HepG2 (cell line): ENCODE data around the gene TTC39C. TPM values are rescaled to one million over a fixed set of nuclear protein-coding genes. Genes with fewer than 3 reads are reported as not detected.

Experiments
- AGO2 ChIP-seq: fragments of 200-400 bp; formaldehyde crosslinking; optimal IDR thresholded peaks from 2 replicates; pipeline ENCODE3; 2017; ENCODE audit warnings: mild to moderate bottlenecking, low read depth, low read length, moderate library complexity
- ELF4 ChIP-seq: sonication (generic); formaldehyde crosslinking; IDR thresholded peaks from 2 replicates; pipeline ENCODE4 v1.5.0; 2020; ENCODE audit warnings: missing genetic modification reagents, mild to moderate bottlenecking, moderate library complexity, borderline replicate concordance
- FOXC1 ChIP-seq: sonication (generic); formaldehyde crosslinking; IDR thresholded peaks from 2 replicates; pipeline ENCODE4 v1.8.0; 2022; ENCODE audit warnings: mild to moderate bottlenecking, missing genetic modification reagents, borderline replicate concordance
- HDAC1 ChIP-seq: sonication (generic); formaldehyde crosslinking; IDR thresholded peaks from 2 replicates; pipeline ENCODE4 v1.5.1; 2020; ENCODE audit warnings: mild to moderate bottlenecking, missing genetic modification reagents
- HDAC6 ChIP-seq: fragments of 200-600 bp; sonication (generic); IDR thresholded peaks from 2 replicates; pipeline ENCODE4 v1.7.0; 2017; ENCODE audit warnings: mild to moderate bottlenecking, antibody characterized with exemption, low read length, low read depth
- JARID2 ChIP-seq: sonication (generic); formaldehyde crosslinking; IDR thresholded peaks from 2 replicates; pipeline ENCODE4 v1.8.1; 2023; ENCODE audit warnings: missing genetic modification reagents, inconsistent platforms; ENCODE audit not compliant: insufficient replicate concordance
- JUNB ChIP-seq: sonication (generic); formaldehyde crosslinking; IDR thresholded peaks from 2 replicates; pipeline ENCODE4 v1.8.0; 2022; ENCODE audit warnings: missing genetic modification reagents, mild to moderate bottlenecking, borderline replicate concordance
- MEIS1 ChIP-seq: sonication (generic); formaldehyde crosslinking; IDR thresholded peaks from 2 replicates; pipeline ENCODE4 v1.9.0; 2021; ENCODE audit warnings: mild to moderate bottlenecking, missing genetic modification reagents, moderate library complexity, borderline replicate concordance
- NR2F2 ChIP-seq: IDR thresholded peaks from 2 replicates; pipeline ENCODE4 v1.6.1; 2012; ENCODE audit warnings: low read depth, inconsistent platforms, borderline replicate concordance
- NRL ChIP-seq: sonication (generic); formaldehyde crosslinking; IDR thresholded peaks from 2 replicates; pipeline ENCODE4 v1.5.0; 2020; ENCODE audit warnings: missing genetic modification reagents, mild to moderate bottlenecking, moderate library complexity, borderline replicate concordance
- PCBP1 ChIP-seq: fragments of 200-400 bp; formaldehyde crosslinking; IDR thresholded peaks from 2 replicates; pipeline ENCODE4 v1.6.1; 2017; ENCODE audit warnings: mild to moderate bottlenecking, low read depth, low read length, borderline replicate concordance
- POLR2A ChIP-seq, 2 experiments: IDR thresholded peaks; 2 replicates each; pipeline ENCODE4 v1.6.1; 2011; ENCODE audit warnings: low read depth in 2 of 2, low read length in 2 of 2, mild to moderate bottlenecking in 1 of 2, moderate library complexity in 1 of 2; ENCODE audit not compliant: insufficient read depth in 1 of 2
- RBAK ChIP-seq: sonication (generic); formaldehyde crosslinking; IDR thresholded peaks from 2 replicates; pipeline ENCODE4 v1.5.1; 2020; ENCODE audit warnings: mild to moderate bottlenecking, missing genetic modification reagents
- REXO4 ChIP-seq: sonication (generic); formaldehyde crosslinking; IDR thresholded peaks from 2 replicates; pipeline ENCODE4 v1.8.0; 2022; ENCODE audit warnings: missing genetic modification reagents, mild to moderate bottlenecking, borderline replicate concordance
- SKIL ChIP-seq: sonication (generic); formaldehyde crosslinking; IDR thresholded peaks from 2 replicates; pipeline ENCODE4 v1.8.0; 2022; ENCODE audit warnings: missing genetic modification reagents, mild to moderate bottlenecking, moderate library complexity, borderline replicate concordance
- XBP1 ChIP-seq: sonication (generic); formaldehyde crosslinking; IDR thresholded peaks from 2 replicates; pipeline ENCODE4 v1.5.0; 2020; ENCODE audit warnings: missing genetic modification reagents
- ZBTB43 ChIP-seq: sonication (generic); formaldehyde crosslinking; conservative IDR thresholded peaks from 2 replicates; pipeline ENCODE4 v1.4.0; 2020; ENCODE audit warnings: missing genetic modification reagents
- ZNF337 ChIP-seq: sonication (generic); formaldehyde crosslinking; IDR thresholded peaks from 2 replicates; pipeline ENCODE4 v1.5.1; 2020; ENCODE audit warnings: missing genetic modification reagents, low read depth, mild to moderate bottlenecking, borderline replicate concordance
- ZNF615 ChIP-seq: sonication (generic); formaldehyde crosslinking; IDR thresholded peaks from 2 replicates; pipeline ENCODE4 v1.5.0; 2020; ENCODE audit warnings: mild to moderate bottlenecking, missing genetic modification reagents, borderline replicate concordance
- ZNF775 ChIP-seq: sonication (generic); formaldehyde crosslinking; IDR thresholded peaks from 2 replicates; pipeline ENCODE4 v1.4.0; 2020; ENCODE audit warnings: missing genetic modification reagents, mild to moderate bottlenecking, moderate library complexity, borderline replicate concordance
- polyA plus RNA-seq, 8 experiments: library from polyadenylated mRNA; depleted of rRNA in 3 of 8; stranded (reverse) in 7 of 8; unstranded in 1 of 8; fragments of >200 nt; fragmentation: Illumina TruSeq in 4 of 8; extraction: Trizol in 4 of 8; gene quantifications; 2 replicates each; pipeline versions ENCODE4 v1.2.1 to v1.2.3, GENCODE V29; 2011 to 2016; ENCODE audit warnings: low read depth in 4 of 8, missing spikeins in 1 of 8, mixed read lengths in 1 of 8; ENCODE audit not compliant: insufficient read depth in 1 of 8
- total RNA-seq, 5 experiments: library from RNA; depleted of rRNA; stranded (reverse); fragments of >200 nt; fragmentation: Illumina TruSeq; extraction: Trizol; gene quantifications; 2 replicates each; pipeline ENCODE4 v1.2.3, GENCODE V29; 2016; ENCODE audit warnings: low read depth in 1 of 5
- TF ChIP-seq, protein P1 (sequence below): sonication (generic); formaldehyde crosslinking; IDR thresholded peaks from 2 replicates; pipeline ENCODE4 v1.4.0; 2020; ENCODE audit warnings: missing genetic modification reagents; ENCODE audit errors: not compliant biosample characterization
- TF ChIP-seq, protein P2 (sequence below): sonication (generic); formaldehyde crosslinking; IDR thresholded peaks from 2 replicates; pipeline ENCODE4 v1.8.0; 2022; ENCODE audit warnings: missing genetic modification reagents, mild to moderate bottlenecking, borderline replicate concordance
- TF ChIP-seq, protein P3 (sequence below): IDR thresholded peaks from 2 replicates; pipeline ENCODE4 v1.6.1; 2016; ENCODE audit warnings: control low read depth

Gene TTC39C
- total and polyA plus RNA-seq, 2 of the 13 experiments (the other 11 are each of a cell fraction or from before 2014, with no cell fraction given), result 19.1 to 25.9 TPM

GRCh38 chr18:24075767-24076597, 61.4 kb downstream of the TTC39C start (continued):
- TF ChIP-seq, protein P1, sequence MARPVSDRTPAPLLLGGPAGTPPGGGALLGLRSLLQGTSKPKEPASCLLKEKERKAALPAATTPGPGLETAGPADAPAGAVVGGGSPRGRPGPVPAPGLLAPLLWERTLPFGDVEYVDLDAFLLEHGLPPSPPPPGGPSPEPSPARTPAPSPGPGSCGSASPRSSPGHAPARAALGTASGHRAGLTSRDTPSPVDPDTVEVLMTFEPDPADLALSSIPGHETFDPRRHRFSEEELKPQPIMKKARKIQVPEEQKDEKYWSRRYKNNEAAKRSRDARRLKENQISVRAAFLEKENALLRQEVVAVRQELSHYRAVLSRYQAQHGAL (CRISPR knock-in tag), result no peak
- peak; percentile 56; the same call in 1 of the 2 replicates for TF ChIP-seq FOXC1 (CRISPR knock-in tag)
- TF ChIP-seq HDAC1 (CRISPR knock-in tag), result peak; percentile 84
- no peak for TF ChIP-seq HDAC6
- TF ChIP-seq XBP1 (CRISPR knock-in tag), result no peak
- no peak for TF ChIP-seq ZNF615 (CRISPR knock-in tag)
- TF ChIP-seq ZBTB43 (CRISPR knock-in tag), result no peak
- TF ChIP-seq PCBP1, result no peak
- no peak for TF ChIP-seq ZNF337 (CRISPR knock-in tag)
- TF ChIP-seq POLR2A (IDR thresholded peaks at IDR 0.05; ENCODE audit: insufficient read depth in 1 of 2, low read depth in 2 of 2, low read length in 2 of 2), result no peak
- no peak for TF ChIP-seq JARID2 (CRISPR knock-in tag)
- TF ChIP-seq MEIS1 (CRISPR knock-in tag), result peak; percentile 82; the same call in 1 of the 2 replicates
- TF ChIP-seq SKIL (CRISPR knock-in tag), result peak; percentile 91
- no peak for TF ChIP-seq ELF4
- peak; percentile 86; the same call in 1 of the 2 replicates for TF ChIP-seq JUNB (CRISPR knock-in tag)
- TF ChIP-seq ZNF775 (CRISPR knock-in tag), result no peak
- TF ChIP-seq, protein P2, sequence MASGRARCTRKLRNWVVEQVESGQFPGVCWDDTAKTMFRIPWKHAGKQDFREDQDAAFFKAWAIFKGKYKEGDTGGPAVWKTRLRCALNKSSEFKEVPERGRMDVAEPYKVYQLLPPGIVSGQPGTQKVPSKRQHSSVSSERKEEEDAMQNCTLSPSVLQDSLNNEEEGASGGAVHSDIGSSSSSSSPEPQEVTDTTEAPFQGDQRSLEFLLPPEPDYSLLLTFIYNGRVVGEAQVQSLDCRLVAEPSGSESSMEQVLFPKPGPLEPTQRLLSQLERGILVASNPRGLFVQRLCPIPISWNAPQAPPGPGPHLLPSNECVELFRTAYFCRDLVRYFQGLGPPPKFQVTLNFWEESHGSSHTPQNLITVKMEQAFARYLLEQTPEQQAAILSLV (CRISPR knock-in tag), result no peak
- no peak for TF ChIP-seq RBAK
- peak; percentile 96 for TF ChIP-seq NR2F2
- TF ChIP-seq NRL (CRISPR knock-in tag), result no peak
- TF ChIP-seq, protein P3, sequence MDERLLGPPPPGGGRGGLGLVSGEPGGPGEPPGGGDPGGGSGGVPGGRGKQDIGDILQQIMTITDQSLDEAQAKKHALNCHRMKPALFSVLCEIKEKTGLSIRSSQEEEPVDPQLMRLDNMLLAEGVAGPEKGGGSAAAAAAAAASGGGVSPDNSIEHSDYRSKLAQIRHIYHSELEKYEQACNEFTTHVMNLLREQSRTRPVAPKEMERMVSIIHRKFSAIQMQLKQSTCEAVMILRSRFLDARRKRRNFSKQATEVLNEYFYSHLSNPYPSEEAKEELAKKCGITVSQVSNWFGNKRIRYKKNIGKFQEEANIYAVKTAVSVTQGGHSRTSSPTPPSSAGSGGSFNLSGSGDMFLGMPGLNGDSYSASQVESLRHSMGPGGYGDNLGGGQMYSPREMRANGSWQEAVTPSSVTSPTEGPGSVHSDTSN (CRISPR knock-in tag), result no peak
- TF ChIP-seq REXO4 (CRISPR knock-in tag), result no peak
- no peak for TF ChIP-seq AGO2
